8988T (cell line): Measurements from ENCODE around the gene KPNB1.

ENCODE experiments used
- DNase-seq: peaks from one replicate; pipeline ENCODE4 v3.0.0; 2011

Gene KPNB1

GRCh38 chr17:47698749-47699535 is 49.2 kb downstream of the KPNB1 start:
- DNase-seq: peak; percentile 100

GRCh38 chr17:47699536-47699840 is 49.8 kb downstream of the KPNB1 start:
- no peak for DNase-seq

GRCh38 chr17:47700471-47701449 is 51.0 kb downstream of the KPNB1 start:
- DNase-seq: no peak

- no peak for DNase-seq
Measured at GRCh38 chr17:47701608-47702007, 51.9 kb downstream of the KPNB1 start.

- DNase-seq: no peak
Measured at GRCh38 chr17:47702391-47702995, 52.8 kb downstream of the KPNB1 start.

GRCh38 chr17:47703191-47703591 is 53.5 kb downstream of the KPNB1 start:
- DNase-seq: no peak

- DNase-seq: no peak
Measured at GRCh38 chr17:47703671-47704070, 54.0 kb downstream of the KPNB1 start.

- no peak for DNase-seq
Measured at GRCh38 chr17:47704116-47704515, 54.4 kb downstream of the KPNB1 start.

- DNase-seq: no peak
Measured at GRCh38 chr17:47704736-47705135, 55.0 kb downstream of the KPNB1 start.

GRCh38 chr17:47705536-47706530 is 56.1 kb downstream of the KPNB1 start:
- DNase-seq: no peak

- no peak for DNase-seq
Measured at GRCh38 chr17:47707056-47707804, 57.5 kb downstream of the KPNB1 start.

GRCh38 chr17:47707884-47708283 is 58.2 kb downstream of the KPNB1 start:
- DNase-seq: no peak

GRCh38 chr17:47708312-47708863 is 58.7 kb downstream of the KPNB1 start:
- no peak for DNase-seq

- no peak for DNase-seq
Measured at GRCh38 chr17:47708864-47709541, 59.3 kb downstream of the KPNB1 start.

GRCh38 chr17:47709594-47709993 is 59.9 kb downstream of the KPNB1 start:
- no peak for DNase-seq

GRCh38 chr17:47711366-47712099 is 61.8 kb downstream of the KPNB1 start:
- DNase-seq: no peak

GRCh38 chr17:47712330-47713023 is 62.8 kb downstream of the KPNB1 start:
- no peak for DNase-seq

GRCh38 chr17:47713980-47714700 is 64.4 kb downstream of the KPNB1 start:
- DNase-seq: peak; percentile 78
